GM12875 (cell line): ENCODE measurements around the gene CTNND2.

Source experiments
- H3K4me3 ChIP-seq: one replicate; pipeline ENCODE4 v1.5.1; 2011; ENCODE audit warnings: low read depth, low read length, control low read depth
- CTCF ChIP-seq: IDR thresholded peaks from 2 replicates; pipeline ENCODE4 v1.5.1; 2011; ENCODE audit warnings: low read depth, mild to moderate bottlenecking, control low read depth, inconsistent platforms, low read length, moderate library complexity, borderline replicate concordance; ENCODE audit not compliant: insufficient read depth

The CTNND2 gene

GRCh38 chr5:11252523-11252922 is 651.7 kb downstream of the CTNND2 start:
- H3K4me3 ChIP-seq = no peak overlapping the region
- TF ChIP-seq CTCF = no peak

- no peak for TF ChIP-seq CTCF
- H3K4me3 ChIP-seq = no peak overlapping the region
Measured at GRCh38 chr5:11252075-11252474, 652.2 kb downstream of the CTNND2 start.

GRCh38 chr5:11251247-11251646 is 653.0 kb downstream of the CTNND2 start:
- no peak for TF ChIP-seq CTCF
- H3K4me3 ChIP-seq = no peak overlapping the region

- TF ChIP-seq CTCF = no peak
- H3K4me3 ChIP-seq = no peak overlapping the region
Measured at GRCh38 chr5:11248966-11249365, 655.3 kb downstream of the CTNND2 start.

- no peak for TF ChIP-seq CTCF
- H3K4me3 ChIP-seq = no peak overlapping the region
Measured at GRCh38 chr5:11247224-11247623, 657.0 kb downstream of the CTNND2 start.

- no peak for TF ChIP-seq CTCF
- no peak overlapping the region for H3K4me3 ChIP-seq
Measured at GRCh38 chr5:11240293-11241190, 663.7 kb downstream of the CTNND2 start.
